ENCODE data around the gene CDH4. TPM values are rescaled to one million over a fixed set of nuclear protein-coding genes. Genes with fewer than 3 reads are reported as not detected.

The CDH4 gene
- total RNA-seq, 1 donor from 2014 or later: 2.9 TPM

GRCh38 chr20:61387954-61388348 lies 135.9 kb downstream of the CDH4 start:
- peak overlapping the region; percentile 77 for H2AFZ ChIP-seq (replicated peaks)
- no peaks in the 10 kb centered on the region for H3K36me3 ChIP-seq
- Mint-ChIP-seq H3K4me1 (peaks cover 22% of the 10 kb centered on the region), H3K27ac (peak overlapping the region; percentile 94), H3K4me3 (no peak overlapping the region), H3K27me3 (ENCODE audit: insufficient read depth, low read depth) (peaks cover 6% of the 10 kb centered on the region), H3K36me3 (peaks cover 11% of the 10 kb centered on the region), H3K9me3 (peaks cover 28% of the 10 kb centered on the region)
- no peaks in the 10 kb centered on the region for H4K20me1 ChIP-seq (ENCODE audit: low read depth)
- no peak overlapping the region for H3K4me3 ChIP-seq
- TF ChIP-seq, protein P1, sequence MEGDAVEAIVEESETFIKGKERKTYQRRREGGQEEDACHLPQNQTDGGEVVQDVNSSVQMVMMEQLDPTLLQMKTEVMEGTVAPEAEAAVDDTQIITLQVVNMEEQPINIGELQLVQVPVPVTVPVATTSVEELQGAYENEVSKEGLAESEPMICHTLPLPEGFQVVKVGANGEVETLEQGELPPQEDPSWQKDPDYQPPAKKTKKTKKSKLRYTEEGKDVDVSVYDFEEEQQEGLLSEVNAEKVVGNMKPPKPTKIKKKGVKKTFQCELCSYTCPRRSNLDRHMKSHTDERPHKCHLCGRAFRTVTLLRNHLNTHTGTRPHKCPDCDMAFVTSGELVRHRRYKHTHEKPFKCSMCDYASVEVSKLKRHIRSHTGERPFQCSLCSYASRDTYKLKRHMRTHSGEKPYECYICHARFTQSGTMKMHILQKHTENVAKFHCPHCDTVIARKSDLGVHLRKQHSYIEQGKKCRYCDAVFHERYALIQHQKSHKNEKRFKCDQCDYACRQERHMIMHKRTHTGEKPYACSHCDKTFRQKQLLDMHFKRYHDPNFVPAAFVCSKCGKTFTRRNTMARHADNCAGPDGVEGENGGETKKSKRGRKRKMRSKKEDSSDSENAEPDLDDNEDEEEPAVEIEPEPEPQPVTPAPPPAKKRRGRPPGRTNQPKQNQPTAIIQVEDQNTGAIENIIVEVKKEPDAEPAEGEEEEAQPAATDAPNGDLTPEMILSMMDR (IDR thresholded peaks at IDR 0.05): no peak
- TF ChIP-seq EZH2phosphoT487 (IDR thresholded peaks at IDR 0.05) (no peak), EZH2 (IDR thresholded peaks at IDR 0.05) (no peak)
- no peak overlapping the region for H3K9ac ChIP-seq
- peaks cover 19% of the 10 kb centered on the region for H3K4me1 ChIP-seq
- H3K79me2 ChIP-seq (ENCODE audit: low read depth): no peaks in the 10 kb centered on the region
- H3K27ac ChIP-seq: no peak overlapping the region
- peak overlapping the region; percentile 35 for H3K4me2 ChIP-seq
- DNase-seq (ENCODE audit: low spot score): no peak
- peaks cover 10% of the 10 kb centered on the region for H3F3A ChIP-seq (ENCODE audit: low read depth)
- no peaks in the 10 kb centered on the region for H3K9me3 ChIP-seq (ENCODE audit: low read depth)
- no peaks in the 10 kb centered on the region for H3K27me3 ChIP-seq

GRCh38 chr20:61389077-61389476 lies 137.0 kb downstream of the CDH4 start:
- H3K27me3 Mint-ChIP-seq (ENCODE audit: insufficient read depth, low read depth): peaks cover 8% of the 10 kb centered on the region
- Histone ChIP-seq H3K4me1 (peaks cover 19% of the 10 kb centered on the region), H4K20me1 (ENCODE audit: low read depth) (no peaks in the 10 kb centered on the region), H3F3A (ENCODE audit: low read depth) (peaks cover 2% of the 10 kb centered on the region), H3K9me3 (ENCODE audit: low read depth) (no peaks in the 10 kb centered on the region), H2AFZ (replicated peaks) (no peak overlapping the region), H3K79me2 (ENCODE audit: low read depth) (no peaks in the 10 kb centered on the region), H3K4me2 (no peak overlapping the region), H3K27ac (no peak overlapping the region), H3K4me3 (no peak overlapping the region), H3K36me3 (no peaks in the 10 kb centered on the region), H3K27me3 (no peaks in the 10 kb centered on the region), H3K9ac (no peak overlapping the region)
- peaks cover 24% of the 10 kb centered on the region for H3K9me3 Mint-ChIP-seq
- H3K4me3 Mint-ChIP-seq: no peak overlapping the region
- peaks cover 22% of the 10 kb centered on the region for H3K4me1 Mint-ChIP-seq
- TF ChIP-seq, protein P1 (IDR thresholded peaks at IDR 0.05): no peak
- no peak for TF ChIP-seq EZH2phosphoT487 (IDR thresholded peaks at IDR 0.05)
- H3K36me3 Mint-ChIP-seq: peaks cover 11% of the 10 kb centered on the region
- H3K27ac Mint-ChIP-seq: no peak overlapping the region
- no peak for DNase-seq (ENCODE audit: low spot score)

DNA sequence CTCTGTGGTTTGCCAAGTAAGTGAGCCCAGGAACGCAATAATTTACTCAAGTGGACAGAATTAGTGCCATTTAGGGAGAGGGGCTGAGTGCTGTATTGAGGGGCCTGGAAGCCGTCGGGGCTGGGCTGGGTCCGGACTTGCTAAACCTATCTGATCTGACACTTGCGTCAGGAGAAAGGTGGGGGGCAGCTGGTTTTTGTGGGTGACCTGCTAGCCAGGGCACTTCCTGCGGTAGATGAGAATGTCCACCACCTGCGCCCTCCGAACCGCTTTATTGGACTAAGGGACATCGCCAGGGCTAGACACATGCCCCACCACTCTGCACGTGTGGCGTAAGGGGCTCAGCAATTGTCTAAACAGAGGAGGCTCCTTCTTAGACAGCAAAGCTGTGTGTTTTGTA lies 139.1 kb downstream of the CDH4 start:
- peaks cover 22% of the 10 kb centered on the region for H3K4me1 Mint-ChIP-seq
- H3K36me3 ChIP-seq: no peaks in the 10 kb centered on the region
- peaks cover 2% of the 10 kb centered on the region for H3F3A ChIP-seq (ENCODE audit: low read depth)
- no peak overlapping the region for H3K4me3 ChIP-seq
- peaks cover 16% of the 10 kb centered on the region for H3K9me3 Mint-ChIP-seq
- no peaks in the 10 kb centered on the region for H3K79me2 ChIP-seq (ENCODE audit: low read depth)
- no peaks in the 10 kb centered on the region for H4K20me1 ChIP-seq (ENCODE audit: low read depth)
- DNase-seq (ENCODE audit: low spot score): no peak
- no peak for TF ChIP-seq EZH2 (IDR thresholded peaks at IDR 0.05)
- no peak for TF ChIP-seq EZH2phosphoT487 (IDR thresholded peaks at IDR 0.05)
- TF ChIP-seq, protein P1 (IDR thresholded peaks at IDR 0.05): no peak
- no peak overlapping the region for H3K4me3 Mint-ChIP-seq
- H3K4me2 ChIP-seq: no peak overlapping the region
- peaks cover 9% of the 10 kb centered on the region for H3K36me3 Mint-ChIP-seq
- H3K27ac ChIP-seq: no peak overlapping the region
- H3K4me1 ChIP-seq: peaks cover 19% of the 10 kb centered on the region
- H3K27me3 Mint-ChIP-seq (ENCODE audit: insufficient read depth, low read depth): peaks cover 10% of the 10 kb centered on the region
- H3K27ac Mint-ChIP-seq: peak overlapping the region; percentile 58
- H3K27me3 ChIP-seq: no peaks in the 10 kb centered on the region
- no peaks in the 10 kb centered on the region for H3K9me3 ChIP-seq (ENCODE audit: low read depth)
- H3K9ac ChIP-seq: no peak overlapping the region
- H2AFZ ChIP-seq (replicated peaks): no peak overlapping the region

Measured in neural progenitor cell (in vitro differentiated cells).